Activated CD8-positive, alpha-beta memory T cell treated with anti-CD3 and anti-CD28 coated beads, Interleukin-2, amount 50 U/mL, for 48 hours (primary cell): Measurements from ENCODE around the gene FEZF1.

Experiments
- DNase-seq: peaks from one replicate; pipeline ENCODE4 v3.0.0-alpha.2; 2020

Gene FEZF1

GRCh38 chr7:122261442-122261841 lies 43.1 kb downstream of the FEZF1 start:
- DNase-seq, result no peak

DNA sequence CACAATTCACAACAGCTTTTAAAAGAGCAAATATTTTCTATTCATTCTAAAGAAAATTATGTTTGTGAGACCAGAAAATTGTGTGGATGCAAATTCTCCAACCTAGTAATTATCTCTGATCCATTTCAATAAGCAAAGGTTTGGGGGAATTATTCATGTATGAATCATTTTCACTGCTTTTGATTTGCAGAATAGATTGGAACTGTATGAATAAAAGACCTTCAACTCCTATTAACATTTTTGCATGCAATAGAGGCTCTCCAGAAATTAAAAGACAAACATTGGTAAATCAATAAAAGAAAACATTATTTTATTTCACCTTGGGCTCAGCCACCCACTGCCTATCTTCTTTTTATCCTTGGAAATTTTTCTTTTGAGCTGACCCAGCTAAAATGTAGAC lies 43.5 kb downstream of the FEZF1 start:
- DNase-seq, result no peak

GRCh38 chr7:122260336-122260735 lies 44.2 kb downstream of the FEZF1 start:
- DNase-seq, result no peak

- DNase-seq, result no peak
These were observed 45.6 kb downstream of the FEZF1 start for GRCh38 chr7:122258971-122259370.

- DNase-seq, result no peak
These were observed 47.5 kb downstream of the FEZF1 start for GRCh38 chr7:122257056-122257455.

GRCh38 chr7:122256046-122256445 lies 48.5 kb downstream of the FEZF1 start:
- DNase-seq, result no peak

DNA sequence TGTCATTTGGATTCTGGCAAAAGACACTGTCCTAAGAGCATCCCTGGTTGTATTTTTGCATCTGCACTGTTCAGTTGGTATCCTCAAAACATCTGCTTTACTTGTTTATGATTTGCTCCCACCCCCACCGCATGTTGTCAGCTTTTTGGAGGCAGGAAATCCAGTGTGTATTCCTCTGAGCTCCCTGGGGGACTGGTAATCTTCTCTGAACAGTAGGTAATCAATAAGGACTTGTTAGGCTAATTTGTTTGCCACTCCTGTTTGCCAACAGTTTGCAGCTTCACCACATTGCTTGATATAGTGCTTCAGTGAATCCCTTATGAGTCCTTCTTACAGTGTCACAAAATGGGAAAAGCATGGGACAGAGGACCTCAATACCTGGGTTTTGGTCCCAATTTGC lies 49.1 kb downstream of the FEZF1 start:
- no peak for DNase-seq
